ENCODE results near the gene SEC16A.

Gene SEC16A

DNA sequence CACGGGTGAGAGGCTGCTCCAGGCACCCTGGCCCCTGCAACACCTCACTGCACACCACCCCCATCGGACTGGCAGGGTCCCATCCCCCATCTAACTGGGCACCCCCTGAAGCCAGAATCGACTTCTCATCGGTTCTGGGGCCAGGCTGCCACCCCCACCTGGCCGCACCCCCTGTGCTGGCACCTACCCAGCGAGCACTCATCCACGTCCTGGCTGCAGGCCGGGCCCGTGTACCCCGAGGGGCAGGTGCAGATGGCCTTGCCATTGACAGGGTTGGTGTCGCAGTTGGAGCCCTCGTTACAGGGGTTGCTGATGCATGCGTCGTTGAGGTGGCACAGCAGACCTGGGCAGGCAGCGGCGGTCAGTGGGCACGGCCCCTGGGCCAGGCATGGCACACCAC lies 35.1 kb upstream of the SEC16A start:
- no peak for DNase-seq (ENCODE audit: low spot score)

DNA sequence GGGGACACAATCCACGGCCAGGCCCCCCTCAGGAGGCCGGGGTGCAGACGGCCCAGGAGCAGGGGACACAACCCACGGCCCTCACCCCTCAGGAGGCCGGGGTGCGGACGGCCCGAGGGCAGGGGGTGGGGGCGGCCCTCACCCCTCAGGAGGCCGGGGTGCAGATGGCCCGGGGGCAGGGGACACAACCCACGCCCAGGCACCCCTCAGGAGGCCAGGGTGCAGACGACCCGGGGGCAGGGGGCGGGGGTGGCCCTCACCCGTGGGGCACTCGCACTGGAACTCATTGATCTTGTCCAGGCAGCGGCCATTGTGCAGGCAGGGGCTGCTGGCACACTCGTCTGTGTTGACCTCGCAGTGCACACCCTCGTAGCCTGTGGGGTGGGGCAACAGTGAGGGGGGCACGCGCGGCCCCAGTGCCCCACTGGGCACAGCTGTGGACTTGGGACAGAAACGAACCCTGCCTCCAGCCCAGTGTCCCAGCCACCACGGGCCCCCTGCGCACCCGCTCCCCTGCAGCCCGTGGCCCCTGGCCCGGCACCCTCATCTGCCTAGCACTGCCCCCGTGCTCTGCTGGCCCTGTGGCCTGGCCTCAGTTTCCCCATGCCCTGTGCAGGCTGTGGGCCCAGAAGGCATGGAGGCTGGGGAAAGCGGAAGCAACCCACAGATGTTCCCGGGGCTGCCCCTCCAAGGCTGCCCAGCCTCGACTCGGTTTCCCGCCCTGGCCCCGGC lies 34.3 kb upstream of the SEC16A start:
- DNase-seq (ENCODE audit: low spot score): no peak

DNA sequence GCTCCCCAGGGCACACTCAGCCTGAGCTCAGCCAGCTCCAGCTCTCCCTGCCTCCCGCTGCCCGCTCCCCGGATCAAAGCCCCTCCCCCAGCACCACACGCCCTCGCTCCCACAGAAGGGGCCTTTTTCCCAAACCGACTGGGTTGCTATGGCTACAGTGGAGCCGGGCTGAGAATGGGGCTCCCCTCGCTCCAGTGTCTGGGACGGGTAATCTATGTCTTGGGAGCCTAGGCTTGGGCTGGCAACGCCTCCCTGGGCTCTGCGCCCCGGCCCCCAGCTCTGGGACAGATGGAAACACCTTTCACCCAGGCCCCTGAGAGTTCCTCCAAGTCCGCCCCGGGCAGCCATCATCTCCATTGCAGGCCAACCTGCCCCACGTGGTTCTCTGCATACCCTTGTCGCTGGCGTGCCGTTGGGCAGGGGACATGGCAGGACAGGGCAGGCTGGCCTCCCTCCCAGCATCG lies 33.4 kb upstream of the SEC16A start:
- no peak for DNase-seq (ENCODE audit: low spot score)

DNA sequence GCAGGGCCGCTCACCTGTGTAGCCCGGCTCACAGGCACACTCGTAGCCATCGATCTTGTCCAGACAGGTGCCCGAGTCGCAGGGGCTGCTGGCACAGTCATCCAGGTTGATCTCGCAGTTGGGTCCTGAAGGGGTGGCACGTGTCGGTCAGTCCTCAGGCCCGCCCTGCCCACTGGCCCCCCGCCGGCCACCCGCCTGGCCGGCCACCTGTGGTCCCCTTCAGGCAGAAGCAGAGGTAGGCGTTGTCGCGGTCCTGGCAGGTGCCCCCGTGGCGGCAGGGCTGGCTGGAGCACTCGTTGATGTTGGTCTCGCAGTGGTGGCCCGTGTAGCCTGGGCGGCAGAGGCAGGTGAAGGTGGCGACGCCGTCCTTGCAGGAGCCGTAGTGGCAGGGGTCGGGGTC lies 32.4 kb upstream of the SEC16A start:
- no peak for DNase-seq (ENCODE audit: low spot score)

DNA sequence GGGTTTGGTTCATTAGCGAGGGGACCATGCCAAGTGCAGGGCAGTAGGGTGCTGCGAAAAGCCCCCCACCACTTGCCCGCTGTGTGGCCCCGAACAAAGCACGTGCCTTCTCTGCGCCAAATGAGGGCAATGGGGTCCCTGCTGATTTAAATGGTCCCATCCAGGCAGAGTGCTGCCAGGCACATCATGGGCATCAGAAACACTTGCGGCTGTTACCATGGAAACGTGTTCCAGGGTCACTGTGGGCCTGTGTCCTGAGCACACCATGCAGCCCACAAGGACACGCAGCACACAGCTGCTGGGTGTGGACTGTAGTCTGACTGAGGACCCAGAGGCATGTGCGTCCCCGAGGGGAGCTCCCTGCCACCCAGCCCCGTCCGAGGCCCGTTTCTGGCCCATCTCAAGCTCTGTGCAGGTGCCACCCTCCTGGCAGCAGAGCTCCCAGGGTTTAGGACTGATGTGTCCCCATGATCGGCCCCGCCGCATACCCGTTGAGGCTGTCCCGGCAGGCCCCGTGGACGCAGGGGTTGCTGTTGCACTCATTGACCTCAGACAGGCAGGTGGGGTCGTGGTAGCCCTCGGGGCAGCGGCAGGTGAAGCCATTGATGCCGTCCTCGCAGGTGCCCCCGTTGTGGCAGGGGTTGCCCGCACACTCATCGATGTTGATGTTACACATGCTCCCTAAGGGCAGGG lies 31.3 kb upstream of the SEC16A start:
- DNase-seq (ENCODE audit: low spot score): no peak

DNA sequence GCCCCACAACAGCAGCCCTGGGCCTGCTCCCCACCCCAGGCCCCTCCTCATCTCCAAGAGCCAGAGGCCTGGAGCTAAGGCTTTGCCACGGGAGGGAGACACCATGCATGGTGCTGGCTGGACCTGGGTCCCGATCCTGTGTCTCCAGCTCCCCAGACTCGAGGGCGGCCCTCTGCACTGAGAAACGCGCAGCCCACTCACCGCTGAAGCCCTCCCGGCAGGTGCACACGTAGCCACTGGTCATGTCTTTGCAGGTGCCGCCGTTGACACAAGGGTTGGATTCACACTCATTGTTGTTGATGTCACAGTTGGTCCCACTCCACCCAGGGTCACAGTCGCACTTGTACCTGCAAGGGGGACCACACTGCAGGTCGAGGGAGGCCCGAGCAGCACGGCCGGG lies 30.4 kb upstream of the SEC16A start:
- no peak for DNase-seq (ENCODE audit: low spot score)

DNA sequence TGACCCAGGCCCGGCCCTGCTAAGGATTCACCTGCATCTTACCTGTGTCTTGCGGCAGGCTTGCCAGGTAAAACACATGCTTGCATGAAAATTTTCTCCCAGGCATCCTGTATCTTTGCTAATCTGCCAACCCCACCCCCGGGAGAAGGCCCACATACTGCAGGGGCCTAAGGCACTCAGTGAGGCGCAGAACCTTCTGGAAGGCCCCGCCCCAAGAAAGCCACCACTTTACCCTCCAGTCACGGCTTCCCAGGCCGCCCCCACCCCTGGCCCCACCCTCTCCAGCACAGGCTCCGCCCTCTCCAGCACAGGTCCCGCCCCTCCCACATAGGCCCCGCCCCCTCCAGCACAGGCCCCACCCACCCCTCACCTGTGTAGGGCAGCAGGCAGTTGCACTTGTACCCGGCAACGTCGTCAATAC lies 29.8 kb upstream of the SEC16A start:
- DNase-seq (ENCODE audit: low spot score): no peak

DNA sequence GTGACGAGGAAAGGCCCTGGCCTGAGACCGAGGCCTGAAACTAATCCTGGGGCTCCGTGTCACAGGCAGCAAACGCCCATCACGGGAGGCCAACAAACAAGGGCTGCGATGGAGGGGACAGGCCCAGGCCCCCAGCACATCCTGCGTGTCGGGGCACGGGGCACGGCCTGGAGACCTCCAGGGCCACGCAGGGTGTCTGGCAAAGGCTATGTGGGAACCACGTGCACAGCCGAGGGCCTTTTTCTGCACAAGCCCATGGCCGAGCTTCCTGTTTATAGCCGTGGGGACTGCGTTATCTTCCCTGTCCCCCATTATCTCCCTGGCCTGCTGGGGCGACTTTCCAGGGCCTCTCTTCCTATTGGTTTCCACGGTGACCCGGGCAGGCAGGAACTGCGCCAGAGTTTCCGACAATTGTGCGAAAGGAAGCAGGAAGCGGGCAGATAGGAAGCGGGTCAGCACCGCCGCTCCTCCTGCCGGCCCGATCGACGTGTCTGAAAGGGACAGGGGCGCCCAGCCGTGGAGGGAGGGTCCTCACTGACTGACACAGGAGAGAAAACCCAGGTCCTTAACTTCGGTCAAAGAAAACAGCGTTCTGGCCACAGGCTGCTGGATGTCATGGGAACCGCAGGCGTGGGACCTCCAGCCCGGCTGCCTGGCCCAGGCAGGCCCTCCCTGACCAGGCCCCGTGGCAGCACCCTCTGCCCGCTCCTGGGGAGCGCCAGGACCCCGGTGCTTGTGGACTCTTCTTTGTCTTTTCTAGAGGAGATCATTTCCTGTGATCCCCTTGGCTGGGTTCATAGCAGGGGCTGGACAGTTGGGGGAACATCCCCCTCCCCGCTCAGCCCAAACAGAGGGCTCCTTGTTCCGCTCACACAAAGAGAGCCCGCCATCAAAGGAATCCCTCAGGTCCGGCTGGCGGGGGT lies 29.1 kb upstream of the SEC16A start:
- DNase-seq (ENCODE audit: low spot score): no peak

DNA sequence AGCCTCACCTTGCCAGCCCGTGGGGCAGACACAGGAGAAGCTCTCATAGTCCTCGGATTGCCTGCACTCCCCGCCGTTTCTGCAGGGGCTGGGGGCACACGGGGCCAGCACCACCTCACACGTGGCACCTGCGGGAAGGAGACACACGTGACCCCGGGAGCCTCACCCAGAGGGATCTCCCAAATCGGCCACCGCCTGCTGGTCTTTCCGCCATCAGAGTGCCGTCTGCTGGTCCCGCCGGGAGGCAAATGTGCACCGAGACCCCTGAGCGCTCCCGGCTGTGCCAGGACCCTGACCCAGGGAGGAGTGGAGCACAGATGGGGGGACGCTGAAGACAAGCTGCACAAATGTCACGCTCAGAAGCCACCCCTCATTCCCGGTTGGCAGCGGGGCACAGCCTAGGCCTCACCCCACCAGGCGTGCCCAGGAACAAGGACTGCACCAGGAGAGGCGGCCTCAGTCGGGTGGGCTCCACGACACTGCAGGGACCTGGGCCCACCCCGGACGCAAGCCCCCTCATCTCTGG lies 28.4 kb upstream of the SEC16A start:
- no peak for DNase-seq (ENCODE audit: low spot score)

DNA sequence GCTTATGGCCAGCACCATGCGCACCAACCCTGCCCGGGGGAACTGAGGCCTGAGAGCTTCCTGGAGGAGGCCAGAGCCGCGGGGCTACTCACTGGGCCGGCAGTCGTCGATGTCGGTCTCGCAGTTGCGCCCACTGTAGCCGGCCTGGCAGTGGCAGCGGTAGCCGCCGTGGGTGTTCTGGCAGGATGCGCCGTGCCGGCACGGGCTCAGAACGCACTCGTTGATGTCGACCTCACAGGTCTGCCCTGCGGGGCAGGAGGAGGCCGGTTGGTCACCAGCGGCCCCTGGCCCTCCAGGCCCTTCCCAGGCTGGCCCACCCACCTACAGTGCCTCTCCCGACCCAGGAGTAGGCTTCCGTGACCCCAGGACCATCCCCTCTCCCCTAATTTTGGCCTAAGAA lies 27.7 kb upstream of the SEC16A start:
- DNase-seq (ENCODE audit: low spot score): no peak

DNA sequence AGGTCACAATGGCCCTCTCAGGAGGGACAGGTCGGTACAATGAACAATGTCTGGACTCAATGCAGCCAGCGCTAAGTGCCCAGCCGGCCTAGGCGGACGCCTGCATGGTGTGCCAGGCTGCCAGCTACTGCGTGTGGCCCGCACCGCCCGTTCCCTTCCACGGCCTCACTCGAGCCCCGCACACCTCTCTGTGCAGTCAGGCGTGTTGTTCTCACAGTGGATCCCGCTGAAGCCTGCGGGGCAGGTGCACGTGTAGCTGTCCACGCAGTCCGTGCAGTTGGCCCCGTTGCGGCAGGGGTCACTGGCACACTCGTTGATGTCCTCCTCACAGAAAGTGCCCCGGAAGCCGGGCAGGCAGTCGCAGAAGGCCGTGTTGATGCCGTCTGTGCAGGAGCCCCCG lies 26.7 kb upstream of the SEC16A start:
- DNase-seq (ENCODE audit: low spot score): no peak

DNA sequence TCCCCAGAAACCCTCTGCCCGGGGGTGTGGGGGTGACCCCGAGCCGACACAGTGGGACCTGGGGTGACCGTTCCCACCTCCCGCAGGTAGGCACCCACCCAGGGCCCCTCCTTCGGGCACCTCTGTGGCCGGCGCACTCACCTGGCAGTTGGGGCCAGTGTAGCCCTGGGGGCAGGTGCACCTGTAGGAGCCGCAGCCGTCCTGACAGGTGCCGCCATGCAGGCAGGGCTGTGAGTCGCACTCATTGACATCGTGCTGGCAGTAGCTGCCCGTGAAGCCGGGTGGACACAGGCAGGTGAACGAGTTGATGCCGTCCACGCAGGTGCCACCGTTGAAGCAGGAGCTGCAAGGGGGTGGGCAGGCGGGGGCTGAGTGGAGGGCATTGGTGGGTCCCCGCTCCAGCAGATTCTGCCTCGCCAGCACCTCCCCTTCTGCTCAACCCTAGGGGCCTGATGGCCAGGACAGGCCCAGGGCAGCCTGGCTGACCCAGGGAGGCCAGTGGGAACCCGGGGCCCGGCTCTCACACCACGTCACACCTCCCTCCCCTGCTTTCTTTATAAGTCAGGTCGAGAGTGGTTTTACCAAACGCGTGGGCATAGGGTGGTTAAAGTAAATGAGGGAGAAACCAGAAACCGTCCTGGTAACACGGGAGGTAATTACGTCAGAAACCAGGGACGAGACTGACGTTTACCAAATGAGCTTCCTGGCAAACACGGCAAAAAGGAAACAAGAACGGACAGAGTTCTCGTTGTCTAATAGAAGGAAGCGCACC lies 26.1 kb upstream of the SEC16A start:
- no peak for DNase-seq (ENCODE audit: low spot score)

DNA sequence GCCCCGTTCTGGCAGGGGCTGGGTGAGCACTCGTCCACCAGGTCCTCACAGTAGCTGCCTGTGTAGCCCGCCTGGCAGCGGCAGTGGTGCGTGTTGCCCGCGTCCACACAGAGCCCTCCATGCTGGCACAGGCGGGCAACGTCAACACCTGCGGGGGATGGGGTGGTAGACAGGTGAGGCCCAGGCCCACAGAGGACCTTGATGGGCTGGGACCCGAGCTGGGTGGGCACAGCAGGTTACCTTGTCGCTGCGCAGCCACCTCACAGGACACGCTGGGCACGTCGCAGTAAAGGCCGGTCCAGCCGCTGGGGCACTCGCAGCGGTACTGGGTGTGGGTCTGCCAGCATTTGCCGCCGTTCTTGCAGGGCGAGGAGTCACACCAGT lies 25.1 kb upstream of the SEC16A start:
- no peak for DNase-seq (ENCODE audit: low spot score)

DNA sequence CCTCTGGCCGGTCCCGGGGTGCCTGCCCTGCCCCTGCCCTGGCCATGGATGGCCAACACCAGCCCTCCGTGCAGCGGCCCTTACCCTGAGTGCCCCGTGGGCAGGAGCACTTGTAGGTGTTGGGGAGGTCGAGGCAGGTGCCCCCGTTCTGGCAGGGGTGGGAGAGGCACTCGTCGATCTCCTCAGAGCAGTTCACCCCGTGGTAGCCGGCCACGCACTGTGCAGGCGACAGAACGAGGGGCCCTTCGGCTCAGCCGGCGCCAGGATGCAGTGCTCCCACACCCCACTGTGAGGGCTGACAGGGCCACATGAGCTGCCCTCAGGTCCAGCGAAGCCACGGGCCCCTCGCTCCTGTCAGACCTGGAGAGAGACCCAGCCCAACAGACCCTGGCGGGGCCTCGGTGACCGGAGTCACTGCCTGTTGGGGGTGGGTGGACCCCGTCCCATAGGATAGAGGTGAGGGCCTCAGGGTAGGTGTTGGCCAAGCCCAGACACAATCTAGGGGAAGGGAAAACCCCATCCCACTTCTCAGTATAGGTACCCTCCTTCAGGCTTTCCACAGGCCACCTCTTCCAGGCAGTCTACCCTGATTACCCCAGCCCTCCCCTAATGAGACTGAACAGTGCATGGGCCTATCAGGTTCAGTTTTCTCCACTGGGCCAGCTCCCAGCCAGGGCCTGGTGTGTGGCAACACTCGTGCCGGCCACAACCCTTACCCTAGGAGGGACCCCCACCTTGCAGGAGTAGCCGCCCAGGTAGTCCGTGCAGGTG lies 24.6 kb upstream of the SEC16A start:
- DNase-seq (ENCODE audit: low spot score): no peak

DNA sequence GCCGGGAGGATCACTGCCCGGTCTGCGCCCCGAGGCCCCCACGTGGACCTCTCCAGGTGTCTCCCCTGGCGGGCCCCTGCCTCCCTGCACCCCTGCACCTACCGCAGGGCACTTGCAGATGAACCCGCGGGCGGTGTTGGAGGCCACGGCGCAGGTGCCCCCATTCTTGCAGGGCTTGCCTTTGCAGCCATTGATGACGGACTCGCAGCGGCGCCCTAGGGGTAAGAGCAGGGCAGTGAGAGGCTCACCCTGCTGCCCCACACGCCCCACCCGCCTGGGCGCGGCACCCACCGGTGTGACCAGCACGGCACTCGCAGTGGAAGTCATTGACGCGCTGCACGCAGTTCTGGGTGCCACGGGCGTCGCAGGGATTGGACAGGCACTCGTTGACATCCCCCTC lies 23.6 kb upstream of the SEC16A start:
- DNase-seq (ENCODE audit: low spot score): no peak

DNA sequence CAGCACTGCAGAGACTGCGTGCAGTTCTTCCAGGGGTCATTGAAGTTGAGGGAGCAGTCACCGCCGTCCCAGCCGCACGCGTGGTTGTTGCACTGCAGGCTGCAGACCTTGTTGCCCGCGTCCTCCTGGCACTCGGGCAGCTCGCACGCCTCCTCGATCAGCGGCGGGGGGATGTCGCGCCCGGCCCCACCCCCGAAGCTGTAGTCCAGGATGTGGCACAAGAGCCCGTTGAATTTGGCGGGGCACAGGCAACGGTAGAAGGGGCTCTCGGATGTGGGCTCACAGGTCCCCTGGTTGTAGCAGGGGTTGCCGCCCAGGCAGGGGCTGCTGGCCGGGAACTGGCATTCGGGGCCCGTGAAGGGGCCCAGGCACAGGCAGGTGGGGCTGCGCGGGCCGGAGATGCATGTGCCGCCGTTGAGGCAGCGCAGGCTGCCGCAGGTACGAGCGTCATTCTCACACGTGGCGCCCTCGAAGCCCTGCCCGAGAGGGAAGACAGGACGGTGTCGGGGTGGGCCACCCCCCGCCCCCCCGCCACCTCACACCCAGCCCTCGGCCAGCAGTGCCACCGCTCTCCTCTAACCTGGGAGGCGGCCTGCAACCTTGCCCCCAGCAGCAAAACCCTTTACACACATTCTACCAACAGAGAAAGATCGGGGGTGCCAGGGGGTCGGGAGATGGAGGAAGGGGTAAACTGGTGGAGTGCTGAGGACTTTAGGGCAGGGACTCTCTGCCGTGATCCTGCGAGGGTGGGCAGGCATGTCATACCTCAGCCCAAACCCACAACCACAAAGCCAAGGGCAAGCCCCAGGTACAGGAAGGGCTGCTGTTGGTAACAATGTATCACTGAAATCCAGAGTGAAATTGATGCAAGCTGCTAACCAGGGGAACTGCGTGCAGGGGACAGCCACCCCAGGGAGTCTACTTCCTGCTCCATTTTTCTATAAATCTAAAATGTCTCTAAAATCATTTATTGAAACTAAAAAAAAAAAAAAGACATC lies 22.9 kb upstream of the SEC16A start:
- DNase-seq (ENCODE audit: low spot score): no peak

DNA sequence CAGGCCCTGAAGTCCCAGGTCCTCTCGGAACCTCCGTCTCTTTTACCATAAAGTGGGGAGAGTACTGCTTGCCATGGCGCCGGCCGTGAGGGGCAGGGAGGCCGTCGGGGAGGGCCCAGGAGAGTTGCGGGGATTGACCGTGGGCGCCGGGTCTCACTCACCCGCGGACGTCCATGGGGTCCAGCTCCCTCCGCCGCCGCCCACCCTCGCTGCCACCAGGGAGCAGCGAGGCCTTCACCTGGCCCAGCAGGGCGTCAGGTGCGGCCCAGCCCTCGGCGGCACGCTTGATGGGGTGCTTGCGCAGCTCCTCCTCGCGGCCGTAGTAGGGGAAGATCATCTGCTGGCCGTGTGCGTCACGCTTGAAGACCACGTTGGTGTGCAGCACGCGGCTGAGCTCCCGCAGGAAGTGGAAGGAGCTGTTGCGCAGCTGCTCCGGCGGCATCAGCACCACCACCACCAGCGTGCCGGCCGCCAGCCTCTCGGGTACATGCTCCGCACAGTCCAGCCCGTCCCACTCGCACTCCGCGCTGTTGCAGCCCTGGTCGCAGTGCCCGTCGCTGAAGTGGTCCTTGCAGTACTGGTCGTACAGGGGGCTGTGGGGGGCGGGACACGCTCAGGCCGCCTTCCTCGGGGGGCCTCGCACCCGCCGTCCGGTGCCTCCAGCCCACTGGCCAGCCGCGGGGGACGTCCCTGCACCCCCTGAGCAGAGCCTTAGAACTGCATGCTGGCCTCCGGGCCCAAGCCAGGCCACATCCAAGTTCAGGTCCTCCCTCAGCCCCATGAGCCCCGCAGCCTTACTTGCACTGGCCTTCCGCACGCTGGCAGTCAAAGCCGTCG lies 21.9 kb upstream of the SEC16A start:
- DNase-seq (ENCODE audit: low spot score): no peak

DNA sequence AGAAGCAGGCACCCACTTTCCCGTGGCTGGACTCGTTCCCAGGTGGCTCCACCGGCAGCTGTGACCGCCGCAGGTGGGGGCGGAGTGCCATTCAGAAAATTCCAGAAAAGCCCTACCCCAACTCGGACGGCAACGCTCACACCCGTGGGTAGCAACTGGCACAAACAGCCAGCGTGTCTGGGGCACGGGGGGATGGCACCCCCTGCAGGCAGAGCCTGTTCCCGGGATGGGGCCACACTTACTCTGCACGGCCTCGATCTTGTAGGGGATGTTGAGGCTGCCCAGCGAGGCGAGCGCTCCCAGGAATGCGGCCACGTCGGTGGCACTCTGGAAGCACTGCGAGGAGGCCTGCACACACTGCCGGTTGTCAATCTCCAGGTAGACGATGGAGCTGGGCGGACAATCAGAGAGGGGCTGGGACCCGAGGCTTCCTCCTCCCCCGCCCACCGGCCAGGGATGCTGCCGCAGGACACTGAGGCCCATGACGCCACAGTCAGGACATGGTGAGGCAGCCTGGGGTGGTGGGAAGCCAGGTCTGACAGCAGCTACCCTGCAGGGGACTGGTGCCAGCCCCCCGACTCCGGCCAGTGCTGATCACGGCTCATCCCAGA lies 20.2 kb upstream of the SEC16A start:
- no peak for DNase-seq (ENCODE audit: low spot score)
